NCI-H187 treated with DMSO at 0.1 percent for 48 hours (cell line): ENCODE results near the gene UNC13C.

Source experiments
- DNase-seq: peaks from one replicate; lab custom pipeline; 2025; lab: John Stamatoyannopoulos, UW

The UNC13C gene

GRCh38 chr15:54567408-54568035, 589.3 kb downstream of the UNC13C start:
- no peak for DNase-seq

GRCh38 chr15:54568381-54568780, 590.1 kb downstream of the UNC13C start:
- no peak for DNase-seq

- no peak for DNase-seq
Observed at GRCh38 chr15:54571576-54571975, 593.3 kb downstream of the UNC13C start.

- no peak for DNase-seq
Observed at GRCh38 chr15:54575586-54575985, 597.3 kb downstream of the UNC13C start.

- DNase-seq = no peak
Observed at GRCh38 chr15:54576298-54576935, 598.2 kb downstream of the UNC13C start.

GRCh38 chr15:54577476-54578250, 599.4 kb downstream of the UNC13C start:
- no peak for DNase-seq

GRCh38 chr15:54579855-54580254, 601.6 kb downstream of the UNC13C start:
- no peak for DNase-seq

GRCh38 chr15:54580643-54581042, 602.4 kb downstream of the UNC13C start:
- DNase-seq = no peak

GRCh38 chr15:54582863-54583643, 604.8 kb downstream of the UNC13C start:
- no peak for DNase-seq

GRCh38 chr15:54585063-54585462, 606.8 kb downstream of the UNC13C start:
- DNase-seq = no peak

- DNase-seq = no peak
Observed at GRCh38 chr15:54594115-54594514, 615.9 kb downstream of the UNC13C start.

- no peak for DNase-seq
Observed at GRCh38 chr15:54599386-54599785, 621.1 kb downstream of the UNC13C start.

- no peak for DNase-seq
Observed at GRCh38 chr15:54605043-54605442, 626.8 kb downstream of the UNC13C start.

GRCh38 chr15:54605556-54605955, 627.3 kb downstream of the UNC13C start:
- DNase-seq = no peak

- DNase-seq = no peak
Observed at GRCh38 chr15:54608876-54609835, 630.9 kb downstream of the UNC13C start.

GRCh38 chr15:54618120-54618519, 639.9 kb downstream of the UNC13C start:
- DNase-seq = no peak

GRCh38 chr15:54619180-54619579, 640.9 kb downstream of the UNC13C start:
- DNase-seq = no peak

- no peak for DNase-seq
Observed at GRCh38 chr15:54620916-54621315, 642.7 kb downstream of the UNC13C start.

- no peak for DNase-seq
Observed at GRCh38 chr15:54636147-54636546, 657.9 kb downstream of the UNC13C start.

GRCh38 chr15:54638666-54639065, 660.4 kb downstream of the UNC13C start:
- DNase-seq = no peak

GRCh38 chr15:54640873-54641272, 662.6 kb downstream of the UNC13C start:
- no peak for DNase-seq
